Measurements from ENCODE around the gene DLGAP1. TPM values are rescaled to one million over a fixed set of nuclear protein-coding genes. Genes with fewer than 3 reads are reported as not detected.

DLGAP1 gene
- total and polyA plus RNA-seq, 2 of the 4 experiments (the other 2 are of a cell fraction) = under 0.01 to 0.09 TPM

DNA sequence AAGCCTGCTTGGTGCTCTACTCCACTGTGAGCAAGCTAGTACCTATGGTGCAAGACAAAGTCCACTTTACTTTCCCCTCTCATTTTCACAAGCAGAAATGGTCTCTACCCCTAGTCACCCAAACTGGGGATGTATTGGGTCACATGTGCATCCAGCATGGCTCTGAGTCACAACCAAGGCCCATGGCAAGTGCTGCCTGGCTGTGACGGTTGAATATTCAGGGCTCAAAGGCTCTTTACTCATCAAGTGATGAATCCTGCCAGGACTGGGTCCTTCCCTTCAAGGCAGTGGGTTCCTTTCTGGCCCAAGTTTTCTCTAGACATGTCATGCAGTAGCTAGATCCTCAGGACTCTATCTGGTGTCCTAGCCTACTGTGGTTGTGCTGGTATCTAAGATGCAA lies 311.5 kb downstream of the DLGAP1 start:
- Histone ChIP-seq H4K5ac (ENCODE audit: low read depth, low read length) (no peak overlapping the region), H3K4me3 (ENCODE audit: insufficient read depth, low read depth, low read length) (no peak overlapping the region), H4K8ac (ENCODE audit: low read depth in 2 of 2, low read length in 2 of 2) (no peak overlapping the region), H2BK120ac (ENCODE audit: low read depth, low read length) (no peak overlapping the region), H3K9ac (ENCODE audit: low read depth, low read length) (no peak overlapping the region), H2AK5ac (ENCODE audit: low read depth, low read length) (no peak overlapping the region), H2AK9ac (replicated peaks; ENCODE audit: low read depth, low read length, poor library complexity) (no peak overlapping the region), H4K20me1 (ENCODE audit: insufficient read depth, low read length) (no peaks in the 10 kb centered on the region), H3K27me3 (ENCODE audit: control insufficient read depth, insufficient read depth, low read length) (no peaks in the 10 kb centered on the region), H4K91ac (ENCODE audit: insufficient read depth, low read depth, low read length) (no peak overlapping the region), H3K23ac (ENCODE audit: low read depth, low read length) (no peak overlapping the region), H3K4me2 (ENCODE audit: low read depth, low read length) (no peak overlapping the region), H2BK15ac (ENCODE audit: low read depth, low read length) (no peak overlapping the region), H3K27ac (ENCODE audit: insufficient read depth, low read length) (no peak overlapping the region), H3K4me1 (ENCODE audit: control insufficient read depth, insufficient read depth, low read length) (no peaks in the 10 kb centered on the region), H3K18ac (ENCODE audit: low read depth, low read length) (no peak overlapping the region), H3K79me1 (ENCODE audit: low read depth in 1 of 2, low read length in 2 of 2) (no peaks in the 10 kb centered on the region), H3K4ac (ENCODE audit: low read depth, low read length) (no peak overlapping the region), H2BK20ac (ENCODE audit: low read depth, low read length) (no peak overlapping the region), H3K9me3 (ENCODE audit: control insufficient read depth, insufficient read depth, low read length) (no peaks in the 10 kb centered on the region; the same call in 1 of the 2 replicates), H3K9me1 (ENCODE audit: insufficient read depth, low read length) (no peaks in the 10 kb centered on the region), H2AFZ (replicated peaks; ENCODE audit: low read length, poor library complexity) (no peak overlapping the region), H3K14ac (replicated peaks; ENCODE audit: low read depth, low read length) (no peak overlapping the region), H2BK5ac (ENCODE audit: low read depth, low read length, poor library complexity, severe bottlenecking) (no peak overlapping the region), H3K56ac (ENCODE audit: extremely low read depth, insufficient read depth, low read length) (no peak overlapping the region), H3K36me3 (ENCODE audit: control insufficient read depth, insufficient read depth, low read length) (no peaks in the 10 kb centered on the region)
- no CpG with 5 or more reads among the region's 1 CpG for WGBS, 2 experiments (ENCODE audit: extremely low coverage in 2 of 2, insufficient read length in 1 of 2)
- in situ Hi-C loops (cut with MboI; ENCODE audit: low sequenced_read_pairs) = no loop called here
- POLR2A ChIA-PET (ENCODE audit: unreplicated experiment) = no interaction called here
- intact Hi-C loops (cut with micrococcal nuclease) = no loop called here
- DNase-seq = no peak
- CTCF ChIA-PET = no interaction called here
- dilution Hi-C loops (cut with HindIII; ENCODE audit: low sequenced_read_pairs, unreplicated experiment) = no loop called here
- BruUV-seq (replicated peaks) = no TSS peak
- TF ChIP-seq RCOR1 (IDR thresholded peaks at IDR 0.05; ENCODE audit: insufficient replicate concordance, low read length) (no peak), RAD21 (IDR thresholded peaks at IDR 0.05; ENCODE audit: low read length) (no peak), CHD1 (IDR thresholded peaks at IDR 0.05; ENCODE audit: low read depth, low read length) (no peak), BHLHE40 (IDR thresholded peaks at IDR 0.05; ENCODE audit: low read depth, low read length) (no peak)
- TF ChIP-seq, protein P1, sequence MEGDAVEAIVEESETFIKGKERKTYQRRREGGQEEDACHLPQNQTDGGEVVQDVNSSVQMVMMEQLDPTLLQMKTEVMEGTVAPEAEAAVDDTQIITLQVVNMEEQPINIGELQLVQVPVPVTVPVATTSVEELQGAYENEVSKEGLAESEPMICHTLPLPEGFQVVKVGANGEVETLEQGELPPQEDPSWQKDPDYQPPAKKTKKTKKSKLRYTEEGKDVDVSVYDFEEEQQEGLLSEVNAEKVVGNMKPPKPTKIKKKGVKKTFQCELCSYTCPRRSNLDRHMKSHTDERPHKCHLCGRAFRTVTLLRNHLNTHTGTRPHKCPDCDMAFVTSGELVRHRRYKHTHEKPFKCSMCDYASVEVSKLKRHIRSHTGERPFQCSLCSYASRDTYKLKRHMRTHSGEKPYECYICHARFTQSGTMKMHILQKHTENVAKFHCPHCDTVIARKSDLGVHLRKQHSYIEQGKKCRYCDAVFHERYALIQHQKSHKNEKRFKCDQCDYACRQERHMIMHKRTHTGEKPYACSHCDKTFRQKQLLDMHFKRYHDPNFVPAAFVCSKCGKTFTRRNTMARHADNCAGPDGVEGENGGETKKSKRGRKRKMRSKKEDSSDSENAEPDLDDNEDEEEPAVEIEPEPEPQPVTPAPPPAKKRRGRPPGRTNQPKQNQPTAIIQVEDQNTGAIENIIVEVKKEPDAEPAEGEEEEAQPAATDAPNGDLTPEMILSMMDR (conservative IDR thresholded peaks at IDR 0.05; ENCODE audit: low read depth, low read length) = no peak
- ATAC-seq (ENCODE audit: low read depth) = no peak
